Astrocyte of the cerebellum (primary cell): ENCODE measurements around the gene MINDY4.

Source experiments
- DNase-seq: peaks from one replicate; pipeline ENCODE4 v3.0.0-alpha.2; 2011; ENCODE audit warnings: low read depth
- H3K4me3 ChIP-seq: 2 replicates; pipeline ENCODE4 v1.5.1; 2011; ENCODE audit warnings: mild to moderate bottlenecking, low read depth, low read length, moderate library complexity
- in situ Hi-C: cut with HindIII; loops from 2 replicates; pipeline ENCODE4 v1.10.0; 2017; ENCODE audit warnings: low sequenced_read_pairs
- TF ChIP-seq, protein P1 (sequence below): IDR thresholded peaks from 2 replicates; pipeline ENCODE4 v1.5.1; 2012; ENCODE audit warnings: low read length, low read depth, moderate library complexity, mild to moderate bottlenecking; ENCODE audit errors: missing control alignments

MINDY4 gene

GRCh38 chr7:30835396-30835915, 64.2 kb downstream of the MINDY4 start:
- TF ChIP-seq, protein P1, sequence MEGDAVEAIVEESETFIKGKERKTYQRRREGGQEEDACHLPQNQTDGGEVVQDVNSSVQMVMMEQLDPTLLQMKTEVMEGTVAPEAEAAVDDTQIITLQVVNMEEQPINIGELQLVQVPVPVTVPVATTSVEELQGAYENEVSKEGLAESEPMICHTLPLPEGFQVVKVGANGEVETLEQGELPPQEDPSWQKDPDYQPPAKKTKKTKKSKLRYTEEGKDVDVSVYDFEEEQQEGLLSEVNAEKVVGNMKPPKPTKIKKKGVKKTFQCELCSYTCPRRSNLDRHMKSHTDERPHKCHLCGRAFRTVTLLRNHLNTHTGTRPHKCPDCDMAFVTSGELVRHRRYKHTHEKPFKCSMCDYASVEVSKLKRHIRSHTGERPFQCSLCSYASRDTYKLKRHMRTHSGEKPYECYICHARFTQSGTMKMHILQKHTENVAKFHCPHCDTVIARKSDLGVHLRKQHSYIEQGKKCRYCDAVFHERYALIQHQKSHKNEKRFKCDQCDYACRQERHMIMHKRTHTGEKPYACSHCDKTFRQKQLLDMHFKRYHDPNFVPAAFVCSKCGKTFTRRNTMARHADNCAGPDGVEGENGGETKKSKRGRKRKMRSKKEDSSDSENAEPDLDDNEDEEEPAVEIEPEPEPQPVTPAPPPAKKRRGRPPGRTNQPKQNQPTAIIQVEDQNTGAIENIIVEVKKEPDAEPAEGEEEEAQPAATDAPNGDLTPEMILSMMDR, result no peak

GRCh38 chr7:30836991-30837390, 65.8 kb downstream of the MINDY4 start:
- no peak for DNase-seq
- H3K4me3 ChIP-seq, result no peak overlapping the region
- in situ Hi-C loops, result no loop called here
- TF ChIP-seq, protein P1, result no peak

More at GRCh38 chr7:30835396-30835915, 64.2 kb downstream of the MINDY4 start:
- in situ Hi-C loops, result no loop called here
- H3K4me3 ChIP-seq, result no peak overlapping the region
- no peak for DNase-seq

- TF ChIP-seq, protein P1, result no peak
- no peak overlapping the region for H3K4me3 ChIP-seq
- DNase-seq, result no peak
- in situ Hi-C loops, result no loop called here
These were observed 66.4 kb downstream of the MINDY4 start for GRCh38 chr7:30837581-30837980.

GRCh38 chr7:30838008-30838407, 66.8 kb downstream of the MINDY4 start:
- TF ChIP-seq, protein P1, result no peak
- no peak overlapping the region for H3K4me3 ChIP-seq
- DNase-seq, result no peak
- in situ Hi-C loops, result no loop called here

DNA sequence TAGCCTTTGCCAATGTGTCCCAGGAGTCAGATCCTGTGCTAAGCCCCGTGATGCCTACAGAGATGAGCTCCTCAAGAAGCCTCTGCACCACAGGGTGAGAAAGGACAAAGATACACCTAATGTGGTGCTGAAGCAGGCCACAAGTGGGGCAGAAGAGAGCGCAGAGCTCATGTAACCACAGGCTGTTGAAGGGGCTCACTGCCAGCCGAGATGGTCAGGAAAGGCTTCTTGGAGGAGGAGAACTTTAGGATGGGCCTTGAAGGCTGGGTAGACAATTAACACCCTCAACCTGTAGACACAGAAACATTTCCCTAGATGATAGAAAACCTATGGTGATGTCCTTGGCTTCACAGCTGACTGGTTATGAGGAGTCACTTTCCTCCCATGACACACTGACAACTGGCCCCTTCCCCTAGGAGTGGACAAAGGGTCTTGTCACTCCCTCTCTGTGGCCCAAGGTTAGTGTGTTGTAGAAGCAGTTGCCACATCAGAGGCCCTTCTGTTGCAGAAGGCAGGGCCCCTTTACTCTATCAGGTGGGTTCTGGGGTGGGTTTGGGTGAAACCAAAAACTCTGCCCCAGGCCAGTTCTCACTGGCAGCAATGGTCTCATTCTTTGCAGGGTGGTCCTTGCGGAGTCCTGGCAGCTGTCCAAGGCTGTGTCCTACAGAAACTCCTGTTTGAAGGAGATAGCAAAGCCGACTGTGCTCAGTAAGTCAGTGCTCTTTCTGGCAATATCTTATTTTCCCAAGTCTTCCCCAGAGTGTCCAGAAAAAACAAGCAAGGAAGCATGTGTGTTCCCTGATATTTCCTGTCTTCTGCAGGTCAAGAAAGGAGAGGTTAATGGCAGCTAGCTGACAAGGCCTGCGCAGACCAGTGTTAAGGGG, 69.2 kb downstream of the MINDY4 start:
- no peak for DNase-seq
- TF ChIP-seq, protein P1, result no peak
- H3K4me3 ChIP-seq, result no peak overlapping the region
- in situ Hi-C loops, result no loop called here

DNA sequence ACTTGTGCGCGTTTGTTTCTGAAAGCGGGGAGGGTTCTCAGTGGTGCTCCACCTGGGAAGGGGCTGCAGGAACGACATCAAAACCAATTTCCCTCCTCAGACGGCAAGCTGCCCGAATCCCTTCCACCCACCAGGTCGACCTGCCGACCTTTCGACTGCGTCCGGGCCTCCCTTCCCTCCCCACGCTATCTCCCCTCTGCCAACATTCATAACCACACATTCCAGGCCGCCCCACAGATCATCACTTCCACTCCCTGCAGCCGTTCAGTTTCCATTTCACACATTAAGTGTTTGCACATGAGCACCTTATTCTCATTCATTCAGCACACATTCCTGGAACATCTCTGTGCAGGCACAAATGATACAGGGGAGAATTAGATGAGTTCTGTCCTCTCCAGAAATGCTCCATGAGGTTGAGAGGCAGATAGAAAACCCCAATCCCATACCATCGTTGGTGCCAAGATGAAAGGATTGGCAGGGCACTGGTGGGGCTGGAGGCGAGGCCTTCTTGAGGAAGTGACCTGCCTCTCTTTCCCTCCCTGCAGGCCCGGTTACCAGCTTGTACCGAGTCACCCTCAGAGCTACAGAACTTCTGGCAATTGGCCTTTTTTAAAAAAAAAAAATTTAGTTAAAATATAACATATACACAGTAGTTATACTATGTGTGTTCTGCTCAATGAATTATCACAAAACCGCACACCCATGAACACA, 70.0 kb downstream of the MINDY4 start:
- H3K4me3 ChIP-seq, result no peak overlapping the region
- TF ChIP-seq, protein P1, result no peak
- DNase-seq, result peak; percentile 27
- in situ Hi-C loops, result no loop called here
